GM13977 (cell line): Measurements from ENCODE around the gene STK17A.
A peak's percentile ranks its signal among the peaks of the same experiment; 100 is the strongest.

Experiments used
- DNase-seq: peaks from one replicate; pipeline ENCODE4 v3.0.0; 2012; ENCODE audit warnings: low spot score
- CTCF ChIP-seq: IDR thresholded peaks from 2 replicates; pipeline ENCODE4 v1.5.1; 2012; ENCODE audit warnings: mild to moderate bottlenecking, control low read depth; ENCODE audit not compliant: insufficient read depth; ENCODE audit errors: extremely low read depth, missing control alignments
- in situ Hi-C: fragments of 300-500 bp; cut with MboI; formaldehyde crosslinking; loops from one replicate; pipeline ENCODE4 v1.12.0; 2022; ENCODE audit warnings: low sequenced_read_pairs, low pct_unique_long_range_greater_than_20kb, mixed read lengths, inconsistent platforms; ENCODE audit not compliant: unreplicated experiment

The STK17A gene

GRCh38 chr7:43586251-43586900 lies 3.5 kb downstream of the STK17A start:
- in situ Hi-C loops, result loop anchor here (10.0 kb wide), 1 partner anchor 108 kb away; no protein-coding TSS in a partner anchor
- DNase-seq, result peak; percentile 34
- no peak for TF ChIP-seq CTCF

- in situ Hi-C loops, result loop anchor here (10.0 kb wide), 1 partner anchor 106 kb away; no protein-coding TSS in a partner anchor
- TF ChIP-seq CTCF, result no peak
- DNase-seq, result no peak
These were observed 5.7 kb downstream of the STK17A start for GRCh38 chr7:43588477-43589132.

GRCh38 chr7:43589133-43589478 lies 6.2 kb downstream of the STK17A start:
- no peak for TF ChIP-seq CTCF
- no peak for DNase-seq
- in situ Hi-C loops, result loop anchor here (10.0 kb wide), 1 partner anchor 106 kb away; no protein-coding TSS in a partner anchor

GRCh38 chr7:43589728-43590127 lies 6.8 kb downstream of the STK17A start:
- no peak for TF ChIP-seq CTCF
- in situ Hi-C loops, result loop anchor here (10.0 kb wide), 1 partner anchor 105 kb away; no protein-coding TSS in a partner anchor
- no peak for DNase-seq

- in situ Hi-C loops, result no loop called here
- DNase-seq, result peak; percentile 63
- TF ChIP-seq CTCF, result no peak
These were observed 8.1 kb downstream of the STK17A start for GRCh38 chr7:43590862-43591557.

GRCh38 chr7:43591558-43592180 lies 8.8 kb downstream of the STK17A start:
- DNase-seq, result no peak
- no peak for TF ChIP-seq CTCF
- in situ Hi-C loops, result no loop called here
